Fibroblast of lung (primary cell): ENCODE measurements around the gene RNF19B. TPM values are rescaled to one million over a fixed set of nuclear protein-coding genes. Genes with fewer than 3 reads are reported as not detected.

ENCODE experiments used
- DNase-seq, 2 donors: peaks; one replicate each; pipeline versions ENCODE4 v3.0.0 to v3.0.0-alpha.2; 2010; ENCODE audit warnings: low read depth in 2 of 2
- H2AFZ ChIP-seq: 2 replicates; pipeline ENCODE4 v1.5.1; 2012; ENCODE audit warnings: low read length, control low read depth, inconsistent platforms
- H3K27ac ChIP-seq: 2 replicates; pipeline ENCODE4 v1.5.1; 2011; ENCODE audit warnings: low read length, control low read depth; ENCODE audit not compliant: insufficient read depth
- H3K27me3 ChIP-seq: 2 replicates; pipeline ENCODE4 v1.5.1; 2011; ENCODE audit warnings: mild to moderate bottlenecking, low read length; ENCODE audit not compliant: control insufficient read depth, insufficient read depth
- H3K36me3 ChIP-seq: 2 replicates; pipeline ENCODE4 v1.5.1; 2011; ENCODE audit warnings: low read length; ENCODE audit not compliant: control insufficient read depth, insufficient read depth
- H3K4me1 ChIP-seq: 2 replicates; pipeline ENCODE4 v1.5.1; 2011; ENCODE audit warnings: low read length; ENCODE audit not compliant: control insufficient read depth, insufficient read depth; ENCODE audit errors: extremely low read depth
- H3K4me2 ChIP-seq: 2 replicates; pipeline ENCODE4 v1.5.1; 2011; ENCODE audit warnings: low read length, control low read depth; ENCODE audit not compliant: insufficient read depth; ENCODE audit errors: extremely low read depth
- H3K4me3 ChIP-seq, 4 experiments: fragments of 200-600 bp in 1 of 4; sonication (generic) in 1 of 4; replicated peaks in 1 of 4; 2 replicates each; pipeline ENCODE4 v1.5.1; 2011 to 2016; ENCODE audit warnings: low read length in 4 of 4, low read depth in 3 of 4, mild to moderate bottlenecking in 3 of 4, control low read depth in 2 of 4, inconsistent platforms in 1 of 4, mixed read lengths in 1 of 4; ENCODE audit not compliant: insufficient read depth in 1 of 4; ENCODE audit errors: control extremely low read depth in 1 of 4
- H3K79me2 ChIP-seq: 2 replicates; pipeline ENCODE4 v1.5.1; 2012; ENCODE audit warnings: mild to moderate bottlenecking, low read length, inconsistent platforms; ENCODE audit not compliant: control insufficient read depth, insufficient read depth
- H3K9ac ChIP-seq: 2 replicates; pipeline ENCODE4 v1.5.1; 2011; ENCODE audit warnings: mild to moderate bottlenecking, low read length, control low read depth; ENCODE audit not compliant: insufficient read depth
- H3K9me3 ChIP-seq: 2 replicates; pipeline ENCODE4 v1.5.1; 2012; ENCODE audit warnings: low read depth, low read length; ENCODE audit not compliant: control insufficient read depth, insufficient read depth
- H4K20me1 ChIP-seq: 2 replicates; pipeline ENCODE4 v1.5.1; 2011; ENCODE audit warnings: low read length; ENCODE audit not compliant: control insufficient read depth, insufficient read depth; ENCODE audit errors: extremely low read depth
- EZH2 ChIP-seq: IDR thresholded peaks from 2 replicates; pipeline ENCODE4 v1.5.1; 2012; ENCODE audit warnings: low read length, control low read depth, mild to moderate bottlenecking; ENCODE audit errors: missing control alignments
- polyA plus RNA-seq, 2 donors: library from polyadenylated mRNA; depleted of rRNA in 1 of 2; stranded (reverse) in 1 of 2; unstranded in 1 of 2; fragments of >200 nt; gene quantifications; 2 replicates each; pipeline ENCODE4 v1.2.1, GENCODE V29; 2011 to 2012; ENCODE audit warnings: missing spikeins in 1 of 2
- total RNA-seq: library from RNA; depleted of rRNA; stranded (reverse); fragments of >200 nt; gene quantifications from 2 replicates; pipeline ENCODE4 v1.2.1, GENCODE V29; 2014
- TF ChIP-seq, protein P1 (sequence below), 2 donors: IDR thresholded peaks in 1 of 2; conservative IDR thresholded peaks in 1 of 2; 1 replicate in 1 of 2; 2 replicates in 1 of 2; pipeline ENCODE4 v1.5.1; 2011 to 2012; ENCODE audit warnings: low read length in 2 of 2, control low read depth in 1 of 2, inconsistent platforms in 1 of 2, low read depth in 1 of 2, mild to moderate bottlenecking in 1 of 2

RNF19B gene
- total and polyA plus RNA-seq, 2 donors (not counting 1 experiment from before 2014, with no cell fraction given), result 10.1 to 15.4 TPM

DNA sequence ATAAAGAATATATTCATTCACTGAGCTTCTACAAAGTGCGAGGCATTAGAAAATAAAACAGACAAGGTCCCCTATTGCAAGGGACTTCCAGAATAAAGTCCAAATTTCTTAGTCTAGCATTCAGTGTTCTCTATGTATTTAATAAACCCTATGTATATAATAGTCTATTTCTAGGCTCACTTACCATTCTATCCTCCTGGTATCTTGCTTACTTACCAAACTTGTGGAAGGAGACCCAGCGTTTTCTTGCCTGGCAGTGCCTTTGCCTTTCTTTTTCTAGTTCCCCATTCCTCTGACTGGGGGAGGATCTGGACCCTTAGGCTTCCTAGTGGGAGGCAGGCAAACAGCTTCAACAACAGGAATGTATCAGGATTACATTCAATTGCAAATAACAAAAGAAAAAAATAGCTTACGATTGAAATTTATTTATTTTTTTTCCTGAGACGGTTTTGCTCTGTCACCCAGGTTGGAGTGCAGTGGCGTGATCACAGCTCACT, 690 bp upstream of the RNF19B start:
- Histone ChIP-seq H3K9me3 (no peaks in the 10 kb centered on the region), H2AFZ (peak overlapping the region; percentile 95), H3K27ac (no peak overlapping the region), H3K9ac (no peak overlapping the region), H4K20me1 (no peaks in the 10 kb centered on the region), H3K4me1 (peaks cover 12% of the 10 kb centered on the region), H3K4me2 (peak overlapping the region; percentile 77), H3K79me2 (peaks cover 25% of the 10 kb centered on the region), H3K27me3 (no peaks in the 10 kb centered on the region), H3K4me3 (peak overlapping the region in 3 of 4 experiments; percentile 33 to 79 (median 73)), H3K36me3 (no peaks in the 10 kb centered on the region)
- DNase-seq, result no peak
- TF ChIP-seq, protein P1, sequence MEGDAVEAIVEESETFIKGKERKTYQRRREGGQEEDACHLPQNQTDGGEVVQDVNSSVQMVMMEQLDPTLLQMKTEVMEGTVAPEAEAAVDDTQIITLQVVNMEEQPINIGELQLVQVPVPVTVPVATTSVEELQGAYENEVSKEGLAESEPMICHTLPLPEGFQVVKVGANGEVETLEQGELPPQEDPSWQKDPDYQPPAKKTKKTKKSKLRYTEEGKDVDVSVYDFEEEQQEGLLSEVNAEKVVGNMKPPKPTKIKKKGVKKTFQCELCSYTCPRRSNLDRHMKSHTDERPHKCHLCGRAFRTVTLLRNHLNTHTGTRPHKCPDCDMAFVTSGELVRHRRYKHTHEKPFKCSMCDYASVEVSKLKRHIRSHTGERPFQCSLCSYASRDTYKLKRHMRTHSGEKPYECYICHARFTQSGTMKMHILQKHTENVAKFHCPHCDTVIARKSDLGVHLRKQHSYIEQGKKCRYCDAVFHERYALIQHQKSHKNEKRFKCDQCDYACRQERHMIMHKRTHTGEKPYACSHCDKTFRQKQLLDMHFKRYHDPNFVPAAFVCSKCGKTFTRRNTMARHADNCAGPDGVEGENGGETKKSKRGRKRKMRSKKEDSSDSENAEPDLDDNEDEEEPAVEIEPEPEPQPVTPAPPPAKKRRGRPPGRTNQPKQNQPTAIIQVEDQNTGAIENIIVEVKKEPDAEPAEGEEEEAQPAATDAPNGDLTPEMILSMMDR (conservative IDR thresholded peaks at IDR 0.05 in 1 of 2, IDR thresholded peaks at IDR 0.05 in 1 of 2; ENCODE audit: low read depth in 1 of 2, low read length in 2 of 2), result no peak
- TF ChIP-seq EZH2, result no peak

DNA sequence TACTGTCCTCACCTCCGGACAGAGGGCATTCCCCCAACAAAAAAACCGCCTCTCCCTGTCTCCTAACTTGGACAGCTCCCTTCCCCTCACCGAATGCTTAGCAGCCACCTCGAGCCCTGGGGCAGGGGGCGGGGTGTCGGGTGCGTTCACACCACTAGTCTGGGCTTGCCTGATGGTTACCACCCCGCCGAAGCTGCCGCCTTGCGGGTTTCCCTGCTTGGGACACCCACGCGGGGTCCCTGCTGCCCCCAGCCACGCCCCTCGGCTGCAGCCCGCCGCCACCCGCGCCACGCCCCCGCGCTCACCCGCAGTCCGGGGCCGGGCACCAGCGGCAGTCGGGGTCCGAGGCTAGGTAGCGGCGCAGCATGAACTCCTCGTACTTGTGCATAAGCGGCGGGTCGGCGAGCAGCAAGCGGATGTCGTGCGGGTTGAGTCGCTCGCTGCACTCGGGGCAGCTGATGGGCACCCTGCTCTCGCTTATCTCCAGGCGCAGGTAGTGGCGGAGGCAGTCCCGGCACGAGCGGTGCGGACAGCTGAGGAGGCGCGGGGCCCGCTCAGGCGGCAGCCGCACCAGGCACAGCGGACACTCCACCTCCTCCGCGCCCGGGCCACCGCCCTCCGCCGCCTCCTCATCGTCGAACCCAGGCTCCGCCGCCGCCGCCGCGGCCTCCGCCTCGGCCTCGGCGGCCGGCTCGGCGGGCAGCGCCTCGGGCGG, 706 bp downstream of the RNF19B start:
- Histone ChIP-seq H3K36me3 (no peaks in the 10 kb centered on the region), H3K9ac (peak overlapping the region; percentile 64), H3K4me1 (peaks cover 12% of the 10 kb centered on the region), H3K27ac (peak overlapping the region; percentile 30), H4K20me1 (no peaks in the 10 kb centered on the region), H2AFZ (peak overlapping the region; percentile 83), H3K9me3 (no peaks in the 10 kb centered on the region), H3K4me3 (peak overlapping the region; percentile 66 to 80 (median 76)), H3K79me2 (peaks cover 31% of the 10 kb centered on the region), H3K27me3 (no peaks in the 10 kb centered on the region), H3K4me2 (peak overlapping the region; percentile 81)
- DNase-seq, result peak; percentile 22 to 54
- TF ChIP-seq, protein P1 (conservative IDR thresholded peaks at IDR 0.05 in 1 of 2, IDR thresholded peaks at IDR 0.05 in 1 of 2; ENCODE audit: low read depth in 1 of 2, low read length in 2 of 2), result no peak
- no peak for TF ChIP-seq EZH2

DNA sequence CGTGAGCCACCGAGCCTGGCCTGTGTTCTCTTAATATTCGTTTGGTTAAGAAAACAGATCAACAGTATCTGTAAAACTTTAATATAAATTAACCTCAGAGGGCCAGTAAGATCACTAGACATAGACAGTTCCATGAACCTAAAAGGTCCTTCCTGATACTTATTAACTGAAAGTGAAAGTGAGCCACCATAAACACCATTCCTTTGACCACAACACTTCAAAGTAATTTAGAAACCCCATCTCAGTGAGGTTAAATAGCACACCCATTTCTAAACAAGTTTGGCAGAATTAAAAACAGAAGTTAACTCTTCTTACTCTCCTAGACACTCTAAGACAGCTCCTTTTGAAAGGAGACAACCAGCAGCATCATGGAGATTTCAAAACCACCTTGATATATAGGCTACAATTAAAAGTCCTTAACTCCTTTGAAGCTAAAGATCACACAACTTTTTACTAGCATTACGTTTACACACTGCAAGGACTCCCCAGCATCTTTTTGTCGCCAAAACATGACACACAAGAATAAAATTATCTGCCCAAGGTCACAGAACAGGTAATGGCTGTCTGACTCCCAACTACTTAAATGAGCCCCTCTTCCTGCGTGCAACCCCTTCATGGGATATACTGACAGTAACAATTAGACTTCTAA, 2.2 kb downstream of the RNF19B start:
- peak in 1 of 2 donors; percentile 34 for DNase-seq

More for the DNA sequence above, 2.2 kb downstream of the RNF19B start:
- H3K4me3 ChIP-seq, result peak overlapping the region; percentile 46 to 80 (median 76)
- peak overlapping the region; percentile 98 for H3K4me2 ChIP-seq
- H3K9me3 ChIP-seq, result no peaks in the 10 kb centered on the region
- peaks cover 3% of the 10 kb centered on the region for H3K4me1 ChIP-seq
- peaks cover 33% of the 10 kb centered on the region for H3K79me2 ChIP-seq
- no peak overlapping the region for H3K9ac ChIP-seq
- no peaks in the 10 kb centered on the region for H3K27me3 ChIP-seq
- no peak overlapping the region for H3K27ac ChIP-seq
- H2AFZ ChIP-seq, result no peak overlapping the region
- TF ChIP-seq, protein P1 (conservative IDR thresholded peaks at IDR 0.05 in 1 of 2, IDR thresholded peaks at IDR 0.05 in 1 of 2; ENCODE audit: low read depth in 1 of 2, low read length in 2 of 2), result no peak
- no peak for TF ChIP-seq EZH2
- no peaks in the 10 kb centered on the region for H4K20me1 ChIP-seq
- no peaks in the 10 kb centered on the region for H3K36me3 ChIP-seq
